ENCODE data around the gene FHAD1. TPM values are rescaled to one million over a fixed set of nuclear protein-coding genes. Genes with fewer than 3 reads are reported as not detected.

FHAD1 gene
- total RNA-seq, 1 experiment from 2014 or later: 1.9 TPM

GRCh38 chr1:15326691-15327588 is 79.9 kb downstream of the FHAD1 start:
- Histone ChIP-seq H2BK15ac (ENCODE audit: low read depth, low read length) (no peak overlapping the region), H2BK12ac (ENCODE audit: insufficient read length, low read depth, low read length) (no peak overlapping the region), H3K56ac (ENCODE audit: insufficient read length, low read depth, low read length) (no peak overlapping the region), H3K79me1 (ENCODE audit: insufficient read depth, low read depth, low read length, poor library complexity, severe bottlenecking) (no peaks in the 10 kb centered on the region), H4K20me1 (ENCODE audit: control insufficient read depth, insufficient read depth, insufficient read length) (no peaks in the 10 kb centered on the region), H2BK20ac (ENCODE audit: low read depth, low read length, poor library complexity, severe bottlenecking) (no peak overlapping the region), H3K14ac (ENCODE audit: insufficient read depth, low read length) (no peak overlapping the region), H3K4me1 (ENCODE audit: insufficient read depth, low read length) (peaks cover 7% of the 10 kb centered on the region; the same call in 1 of the 2 replicates), H2BK5ac (ENCODE audit: insufficient read length, low read length) (no peak overlapping the region), H3K18ac (ENCODE audit: insufficient read length, low read depth, low read length) (no peak overlapping the region), H3K9me3 (ENCODE audit: control insufficient read depth, low read depth, low read length) (no peaks in the 10 kb centered on the region), H3K4ac (ENCODE audit: low read depth, low read length) (no peak overlapping the region), H3T11ph (ENCODE audit: low read length) (no peak overlapping the region), H3K27me3 (ENCODE audit: insufficient read depth, low read length) (no peaks in the 10 kb centered on the region; the same call in 1 of the 2 replicates), H3K9ac (ENCODE audit: extremely low read depth, insufficient read length, low read length) (no peak overlapping the region), H4K8ac (replicated peaks; ENCODE audit: insufficient read length, low read depth, low read length) (no peak overlapping the region), H3K27ac (ENCODE audit: insufficient read length, low read depth, low read length) (no peak overlapping the region), H3K4me2 (ENCODE audit: insufficient read depth, insufficient read length, low read length) (no peak overlapping the region), H2AFZ (ENCODE audit: low read length) (no peak overlapping the region), H3K23me2 (ENCODE audit: insufficient read length, low read depth, low read length, poor library complexity, severe bottlenecking) (no peaks in the 10 kb centered on the region), H2AK5ac (ENCODE audit: insufficient read length, low read length) (no peak overlapping the region), H3K23ac (ENCODE audit: insufficient read length, low read depth, low read length) (no peak overlapping the region), H4K5ac (ENCODE audit: insufficient read length, low read depth, low read length) (no peak overlapping the region), H4K91ac (ENCODE audit: insufficient read length, low read depth, low read length) (no peak overlapping the region), H3K79me2 (ENCODE audit: insufficient read depth, low read length) (no peaks in the 10 kb centered on the region), H2BK120ac (ENCODE audit: low read depth, low read length, poor library complexity, severe bottlenecking) (no peak overlapping the region)
- WGBS (ENCODE audit: extremely low coverage, insufficient read length, low lambda C conversion rate): no CpG with 5 or more reads among the region's 30 CpGs
- no peak for DNase-seq
- H3K27ac Mint-ChIP-seq: no peak overlapping the region
- peaks cover 15% of the 10 kb centered on the region for H3K27me3 Mint-ChIP-seq (ENCODE audit: low read depth)
- peaks cover 21 to 22% of the 10 kb centered on the region in 2 experiments for H3K4me1 Mint-ChIP-seq
- H3K4me3 Mint-ChIP-seq: no peak overlapping the region
- no peak for TF ChIP-seq CTCF (conservative IDR thresholded peaks at IDR 0.05)
- no peaks in the 10 kb centered on the region for H3K9me3 Mint-ChIP-seq
- no peaks in the 10 kb centered on the region; a peak in 1 of 7 replicates for H3K36me3 Mint-ChIP-seq (ENCODE audit: insufficient read depth in 1 of 3, low read depth in 3 of 3)
